IMR-90 (cell line): ENCODE measurements around the gene TROAP. TPM values are rescaled to one million over a fixed set of nuclear protein-coding genes. Genes with fewer than 3 reads are reported as not detected.

Experiments used
- ATAC-seq: fragments of 200-7000 bp; cut with Tn5 transposase; 2 replicates; pipeline ENCODE4 v1.9.1; 2020; ENCODE audit warnings: low read depth, mild to moderate bottlenecking, moderate library complexity
- BruUV-seq: library from RNA; stranded (reverse); fragments of 400-500 nt; replicated peaks from 2 replicates; lab custom pipeline; 2021; lab: Mats Ljungman, UMichigan
- CTCF ChIA-PET: fragments of 300-600 bp; formaldehyde crosslinking; extraction: SDS; loops from one replicate; lab custom pipeline; 2021; ENCODE audit warnings: antibody characterized with exemption; lab: Yijun Ruan, JAX
- POLR2A ChIA-PET: fragments of 300-600 bp; sonication (Branson Sonifier 250); formaldehyde crosslinking; loops from one replicate; lab custom pipeline; 2022; ENCODE audit warnings: antibody characterized with exemption; ENCODE audit not compliant: unreplicated experiment; lab: Charles Lee
- DNase-seq: peaks from one replicate; pipeline ENCODE4 v3.0.0; 2013
- H2AFZ ChIP-seq: replicated peaks from 2 replicates; pipeline ENCODE3; 2013; ENCODE audit warnings: low read length, mild to moderate bottlenecking; ENCODE audit not compliant: poor library complexity
- H2AK5ac ChIP-seq: 2 replicates; pipeline ENCODE4 v1.6.1; 2013; ENCODE audit warnings: low read depth, low read length, inconsistent platforms
- H2AK9ac ChIP-seq: replicated peaks from 2 replicates; pipeline ENCODE3; 2013; ENCODE audit warnings: mild to moderate bottlenecking, low read depth, low read length, moderate library complexity; ENCODE audit not compliant: poor library complexity
- H2BK120ac ChIP-seq: 2 replicates; pipeline ENCODE4 v1.6.1; 2013; ENCODE audit warnings: low read depth, low read length, inconsistent platforms
- H2BK15ac ChIP-seq: 3 replicates; pipeline ENCODE4 v1.6.1; 2013; ENCODE audit warnings: low read depth, low read length, inconsistent platforms
- H2BK20ac ChIP-seq: 2 replicates; pipeline ENCODE4 v1.6.1; 2013; ENCODE audit warnings: low read depth, mild to moderate bottlenecking, inconsistent platforms, low read length, moderate library complexity
- H2BK5ac ChIP-seq: 2 replicates; pipeline ENCODE4 v1.6.1; 2013; ENCODE audit warnings: mild to moderate bottlenecking, low read depth, low read length, inconsistent platforms; ENCODE audit not compliant: poor library complexity, severe bottlenecking
- H3K14ac ChIP-seq: replicated peaks from 2 replicates; pipeline ENCODE4 v1.6.1; 2013; ENCODE audit warnings: low read depth, low read length, inconsistent platforms
- H3K18ac ChIP-seq: 2 replicates; pipeline ENCODE4 v1.6.1; 2013; ENCODE audit warnings: low read depth, low read length, control low read depth
- H3K23ac ChIP-seq: 2 replicates; pipeline ENCODE4 v1.6.1; 2013; ENCODE audit warnings: low read depth, low read length, inconsistent platforms
- H3K27ac ChIP-seq: 2 replicates; pipeline ENCODE4 v1.5.1; 2013; ENCODE audit warnings: mild to moderate bottlenecking, control low read depth, low read length; ENCODE audit not compliant: insufficient read depth
- H3K27me3 ChIP-seq: 2 replicates; pipeline ENCODE4 v1.6.1; 2013; ENCODE audit warnings: low read length; ENCODE audit not compliant: control insufficient read depth, insufficient read depth
- H3K36me3 ChIP-seq: 2 replicates; pipeline ENCODE4 v1.6.1; 2013; ENCODE audit warnings: low read length, mixed read lengths; ENCODE audit not compliant: control insufficient read depth, insufficient read depth
- H3K4ac ChIP-seq: 2 replicates; pipeline ENCODE4 v1.6.1; 2013; ENCODE audit warnings: low read depth, low read length, inconsistent platforms
- H3K4me1 ChIP-seq: 2 replicates; pipeline ENCODE4 v1.6.1; 2013; ENCODE audit warnings: low read length, mixed read lengths; ENCODE audit not compliant: control insufficient read depth, insufficient read depth
- H3K4me2 ChIP-seq: 2 replicates; pipeline ENCODE4 v1.6.1; 2013; ENCODE audit warnings: low read depth, mild to moderate bottlenecking, control low read depth, low read length, moderate library complexity
- H3K4me3 ChIP-seq: 2 replicates; pipeline ENCODE4 v1.5.1; 2013; ENCODE audit warnings: low read depth, mild to moderate bottlenecking, control low read depth, low read length, moderate library complexity; ENCODE audit not compliant: insufficient read depth
- H3K56ac ChIP-seq: 2 replicates; pipeline ENCODE4 v1.6.1; 2013; ENCODE audit warnings: low read length, inconsistent platforms; ENCODE audit not compliant: insufficient read depth; ENCODE audit errors: extremely low read depth
- H3K79me1 ChIP-seq, 2 experiments: 2 replicates each; pipeline ENCODE4 v1.6.1; 2013; ENCODE audit warnings: low read length in 2 of 2, inconsistent platforms in 1 of 2, low read depth in 1 of 2
- H3K9ac ChIP-seq: 2 replicates; pipeline ENCODE4 v1.6.1; 2013; ENCODE audit warnings: low read depth, low read length, control low read depth
- H3K9me1 ChIP-seq: 2 replicates; pipeline ENCODE4 v1.6.1; 2013; ENCODE audit warnings: low read length, inconsistent platforms; ENCODE audit not compliant: insufficient read depth
- H3K9me3 ChIP-seq: 2 replicates; pipeline ENCODE4 v1.6.1; 2013; ENCODE audit warnings: low read length; ENCODE audit not compliant: control insufficient read depth, insufficient read depth
- H4K20me1 ChIP-seq: 2 replicates; pipeline ENCODE4 v1.6.1; 2013; ENCODE audit warnings: low read length, inconsistent platforms; ENCODE audit not compliant: insufficient read depth
- H4K5ac ChIP-seq: 2 replicates; pipeline ENCODE4 v1.6.1; 2013; ENCODE audit warnings: mild to moderate bottlenecking, low read depth, low read length, control low read depth
- H4K8ac ChIP-seq, 2 experiments: 2 replicates each; pipeline ENCODE4 v1.6.1; 2013; ENCODE audit warnings: low read depth in 2 of 2, low read length in 2 of 2, control low read depth in 1 of 2, inconsistent platforms in 1 of 2
- H4K91ac ChIP-seq: 2 replicates; pipeline ENCODE4 v1.6.1; 2013; ENCODE audit warnings: low read depth, low read length, inconsistent platforms; ENCODE audit not compliant: insufficient read depth
- MAFK ChIP-seq: IDR thresholded peaks from 2 replicates; pipeline ENCODE4 v1.6.1; 2012; ENCODE audit warnings: low read depth, low read length, improper control_type of control experiment
- RAD21 ChIP-seq: IDR thresholded peaks from 2 replicates; pipeline ENCODE4 v1.6.1; 2012; ENCODE audit warnings: low read length, improper control_type of control experiment
- RFX5 ChIP-seq: IDR thresholded peaks from 2 replicates; pipeline ENCODE4 v1.8.0; 2012; ENCODE audit warnings: low read depth, mild to moderate bottlenecking, low read length, moderate library complexity
- WGBS, 2 experiments: methylation state at CpG; one replicate each; pipeline versions ENCODE4 v1.1.5 to v1.1.7; 2013; ENCODE audit warnings: missing lambda C conversion rate in 2 of 2; ENCODE audit not compliant: insufficient read length in 1 of 2; ENCODE audit errors: extremely low coverage in 2 of 2; 5-methylcytosine and 5-hydroxymethylcytosine counted together
- dilution Hi-C: fragments of 300-500 bp; cut with HindIII; formaldehyde crosslinking; loops from one replicate; pipeline ENCODE4 v1.14.3; 2018; ENCODE audit warnings: low sequenced_read_pairs; ENCODE audit not compliant: unreplicated experiment
- in situ Hi-C: fragments of 300-500 bp; cut with MboI; formaldehyde crosslinking; loops from 3 replicates; pipeline ENCODE4 v1.14.3; 2019; ENCODE audit warnings: low sequenced_read_pairs, inconsistent platforms, mixed read lengths
- intact Hi-C: fragments of 100-400 bp; cut with micrococcal nuclease; formaldehyde crosslinking; loops from 2 replicates; pipeline ENCODE4 v1.10.0; 2022
- polyA plus RNA-seq, 3 experiments: library from polyadenylated mRNA; depleted of rRNA; stranded (reverse); fragments of >200 nt; gene quantifications; 2 replicates each; pipeline ENCODE4 v1.2.3, GENCODE V29; 2012; ENCODE audit warnings: low replicate concordance in 1 of 3
- total RNA-seq: library from RNA; depleted of rRNA; stranded (reverse); fragments of >200 nt; gene quantifications from 2 replicates; pipeline ENCODE4 v1.2.3, GENCODE V29; 2012
- TF ChIP-seq, protein P1 (sequence below): conservative IDR thresholded peaks from 2 replicates; pipeline ENCODE4 v1.5.1; 2012; ENCODE audit warnings: mild to moderate bottlenecking, low read depth, low read length, improper control_type of control experiment
- TF ChIP-seq, protein P2 (sequence below): fragments of 150-350 bp; IDR thresholded peaks from 2 replicates; pipeline ENCODE4 v1.6.1; 2016; ENCODE audit warnings: low read depth, mild to moderate bottlenecking, low read length, moderate library complexity, borderline replicate concordance
- TF ChIP-seq, protein P3 (sequence below): fragments of 150-350 bp; IDR thresholded peaks from 2 replicates; pipeline ENCODE4 v1.6.1; 2017; ENCODE audit warnings: mild to moderate bottlenecking, antibody characterized with exemption, low read length, low read depth

Gene TROAP
- total and polyA plus RNA-seq, 2 of the 4 experiments (the other 2 are of a cell fraction), result 21.5 to 29.3 TPM

DNA sequence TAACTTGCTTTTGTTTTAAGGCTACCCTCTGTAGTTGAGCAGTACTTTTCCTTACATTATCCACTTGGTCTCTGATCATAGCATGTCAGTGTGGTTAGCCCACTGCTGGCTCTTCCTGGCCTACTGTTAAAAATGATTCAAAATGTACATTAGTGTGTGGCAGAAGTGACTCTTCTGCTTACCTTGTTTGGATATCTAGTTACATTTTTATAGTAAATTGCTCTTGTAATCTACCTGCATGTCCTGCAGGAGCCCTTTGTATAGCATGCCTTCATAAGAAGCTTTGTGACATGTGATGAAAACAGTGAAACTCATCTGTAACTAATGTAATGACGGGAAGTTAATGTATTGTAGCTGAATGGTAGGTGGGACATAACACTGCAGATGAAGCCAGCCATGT lies 52.4 kb downstream of the TROAP start:
- Histone ChIP-seq H2BK120ac (no peak overlapping the region), H3K4me1 (no peaks in the 10 kb centered on the region; the same call in 1 of the 2 replicates), H2AK5ac (no peak overlapping the region), H3K18ac (no peak overlapping the region), H3K23ac (no peak overlapping the region), H4K91ac (no peak overlapping the region), H3K79me1 (peaks cover 0 to 71% of the 10 kb centered on the region in 2 experiments; a peak in 2 of 4 replicates), H3K27ac (no peak overlapping the region), H2AK9ac (no peak overlapping the region), H3K56ac (no peak overlapping the region), H3K9me1 (peaks cover 4% of the 10 kb centered on the region; the same call in 1 of the 2 replicates), H3K27me3 (no peaks in the 10 kb centered on the region), H2AFZ (no peak overlapping the region), H2BK20ac (no peak overlapping the region), H3K36me3 (peaks cover 4% of the 10 kb centered on the region), H3K4ac (no peak overlapping the region), H4K20me1 (peaks cover 66% of the 10 kb centered on the region), H3K4me2 (no peak overlapping the region), H3K14ac (no peak overlapping the region), H2BK5ac (no peak overlapping the region), H3K9me3 (no peaks in the 10 kb centered on the region), H2BK15ac (no peak overlapping the region), H4K5ac (no peak overlapping the region), H4K8ac (no peak overlapping the region), H3K4me3 (no peak overlapping the region), H3K9ac (no peak overlapping the region)
- no peak for DNase-seq
- no peak for ATAC-seq
- intact Hi-C loops (no loop called here), in situ Hi-C loops (no loop called here), dilution Hi-C loops (no loop called here)
- WGBS, 2 experiments, result 100% methylated on average over 1 of the region's 1 CpG; no CpG with 5 or more reads in 1 of the 2 experiments
- no TSS peak for BruUV-seq
- POLR2A ChIA-PET, result no interaction called here
- TF ChIP-seq, protein P1, sequence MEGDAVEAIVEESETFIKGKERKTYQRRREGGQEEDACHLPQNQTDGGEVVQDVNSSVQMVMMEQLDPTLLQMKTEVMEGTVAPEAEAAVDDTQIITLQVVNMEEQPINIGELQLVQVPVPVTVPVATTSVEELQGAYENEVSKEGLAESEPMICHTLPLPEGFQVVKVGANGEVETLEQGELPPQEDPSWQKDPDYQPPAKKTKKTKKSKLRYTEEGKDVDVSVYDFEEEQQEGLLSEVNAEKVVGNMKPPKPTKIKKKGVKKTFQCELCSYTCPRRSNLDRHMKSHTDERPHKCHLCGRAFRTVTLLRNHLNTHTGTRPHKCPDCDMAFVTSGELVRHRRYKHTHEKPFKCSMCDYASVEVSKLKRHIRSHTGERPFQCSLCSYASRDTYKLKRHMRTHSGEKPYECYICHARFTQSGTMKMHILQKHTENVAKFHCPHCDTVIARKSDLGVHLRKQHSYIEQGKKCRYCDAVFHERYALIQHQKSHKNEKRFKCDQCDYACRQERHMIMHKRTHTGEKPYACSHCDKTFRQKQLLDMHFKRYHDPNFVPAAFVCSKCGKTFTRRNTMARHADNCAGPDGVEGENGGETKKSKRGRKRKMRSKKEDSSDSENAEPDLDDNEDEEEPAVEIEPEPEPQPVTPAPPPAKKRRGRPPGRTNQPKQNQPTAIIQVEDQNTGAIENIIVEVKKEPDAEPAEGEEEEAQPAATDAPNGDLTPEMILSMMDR, result no peak
- TF ChIP-seq, protein P2, sequence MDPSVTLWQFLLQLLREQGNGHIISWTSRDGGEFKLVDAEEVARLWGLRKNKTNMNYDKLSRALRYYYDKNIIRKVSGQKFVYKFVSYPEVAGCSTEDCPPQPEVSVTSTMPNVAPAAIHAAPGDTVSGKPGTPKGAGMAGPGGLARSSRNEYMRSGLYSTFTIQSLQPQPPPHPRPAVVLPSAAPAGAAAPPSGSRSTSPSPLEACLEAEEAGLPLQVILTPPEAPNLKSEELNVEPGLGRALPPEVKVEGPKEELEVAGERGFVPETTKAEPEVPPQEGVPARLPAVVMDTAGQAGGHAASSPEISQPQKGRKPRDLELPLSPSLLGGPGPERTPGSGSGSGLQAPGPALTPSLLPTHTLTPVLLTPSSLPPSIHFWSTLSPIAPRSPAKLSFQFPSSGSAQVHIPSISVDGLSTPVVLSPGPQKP, result no peak
- TF ChIP-seq MAFK (no peak), RFX5 (no peak), RAD21 (no peak)
- TF ChIP-seq, protein P3, sequence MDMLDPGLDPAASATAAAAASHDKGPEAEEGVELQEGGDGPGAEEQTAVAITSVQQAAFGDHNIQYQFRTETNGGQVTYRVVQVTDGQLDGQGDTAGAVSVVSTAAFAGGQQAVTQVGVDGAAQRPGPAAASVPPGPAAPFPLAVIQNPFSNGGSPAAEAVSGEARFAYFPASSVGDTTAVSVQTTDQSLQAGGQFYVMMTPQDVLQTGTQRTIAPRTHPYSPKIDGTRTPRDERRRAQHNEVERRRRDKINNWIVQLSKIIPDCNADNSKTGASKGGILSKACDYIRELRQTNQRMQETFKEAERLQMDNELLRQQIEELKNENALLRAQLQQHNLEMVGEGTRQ, result no peak
- CTCF ChIA-PET, result no interaction called here
